Urinary bladder (tissue), 4 donors: ENCODE data around the gene ABCF2. TPM values are rescaled to one million over a fixed set of nuclear protein-coding genes. Genes with fewer than 3 reads are reported as not detected.

Experiments
- DNase-seq: peaks from one replicate; pipeline ENCODE4 v3.0.0-alpha.2; 2015; ENCODE audit errors: extremely low spot score
- H3K27ac ChIP-seq: one replicate; pipeline ENCODE4 v1.5.1; 2013; ENCODE audit warnings: low read depth, mild to moderate bottlenecking, moderate library complexity
- H3K36me3 ChIP-seq: one replicate; pipeline ENCODE4 v1.6.1; 2013; ENCODE audit warnings: mild to moderate bottlenecking, moderate library complexity; ENCODE audit not compliant: insufficient read depth
- H3K4me1 ChIP-seq: one replicate; pipeline ENCODE4 v1.6.1; 2013; ENCODE audit warnings: mild to moderate bottlenecking, moderate library complexity; ENCODE audit not compliant: insufficient read depth
- H3K4me3 ChIP-seq: one replicate; pipeline ENCODE4 v1.5.1; 2013; ENCODE audit warnings: low read depth, low read length
- WGBS: extraction: QIAGEN DNeasy Blood & Tissue Kit; methylation state at CpG from one replicate; pipeline ENCODE4 v1.1.7; 2013; 5-methylcytosine and 5-hydroxymethylcytosine counted together
- polyA plus RNA-seq: library from polyadenylated mRNA; stranded (reverse); fragments of 200-250 nt; gene quantifications from one replicate; pipeline ENCODE4 v1.2.3, GENCODE V29; 2013
- total RNA-seq: library from RNA; depleted of rRNA; stranded (reverse); fragments of >200 nt; gene quantifications from one replicate; pipeline ENCODE4 v1.2.3, GENCODE V29; 2014
- donor health status: healthy with polysubstance abuse.
- donor health status: healthy.

ABCF2 gene
- total RNA-seq (14.1 TPM), polyA plus RNA-seq (29.6 TPM)

DNA sequence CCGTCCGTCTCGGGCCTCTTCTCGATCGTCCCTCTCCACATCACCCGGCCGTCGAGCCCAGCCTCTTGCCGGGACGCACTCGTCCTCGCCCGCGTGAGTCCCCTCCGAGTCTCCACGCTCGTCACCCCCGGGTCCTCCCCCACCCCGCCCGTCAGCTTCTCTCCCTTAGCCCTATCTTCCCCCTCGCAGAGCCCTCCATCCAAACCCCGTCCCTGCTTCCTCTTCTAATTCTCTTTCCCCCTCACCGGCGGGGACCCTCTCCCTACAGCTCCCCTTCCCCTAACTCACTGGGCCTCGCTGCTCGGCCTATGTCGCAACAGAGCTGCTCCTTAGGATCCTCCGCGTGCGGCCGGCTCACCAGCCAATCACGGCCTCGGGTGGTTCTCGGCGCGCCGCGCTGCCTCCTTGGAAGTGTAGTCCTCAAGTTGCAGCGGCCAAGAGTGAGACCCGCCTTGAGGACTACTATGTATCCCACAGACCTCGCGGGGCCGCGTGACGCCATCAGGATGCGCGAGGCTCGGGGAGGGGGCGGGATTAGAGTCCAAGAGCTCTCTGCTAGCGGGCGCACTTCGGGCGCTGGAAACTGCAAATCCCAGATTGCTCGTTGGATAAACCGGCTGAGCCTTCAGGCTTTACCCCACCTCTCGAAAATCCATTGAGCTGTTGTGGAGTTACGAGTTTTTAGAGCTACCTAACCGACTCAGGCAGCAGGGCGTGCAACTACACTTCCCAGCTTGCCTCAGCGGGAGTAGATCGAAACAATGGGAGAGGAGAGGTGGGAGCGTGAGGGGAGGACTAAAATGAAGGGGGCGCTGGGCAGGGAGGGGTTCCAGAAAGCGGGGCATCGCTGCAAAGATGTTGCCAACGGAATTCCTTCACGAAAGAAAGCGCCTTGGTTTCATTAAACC is at the start of gene ABCF2:
TSS of gene ABCF2 (minus strand) at position 331 of the 908 bp plus-strand sequence. CDS start 747 bp downstream, outside the sequence.
- Histone ChIP-seq H3K4me3 (peak within 1 kb of the TSS; percentile 65), H3K27ac (peak within 1 kb of the TSS; percentile 80), H3K36me3 (peaks cover 2% of the 10 kb centered on the region), H3K4me1 (no peaks in the 10 kb centered on the region)
- DNase-seq = peak; percentile 97
- WGBS = under 1% methylated on average over 68 of the region's 68 CpGs

DNA sequence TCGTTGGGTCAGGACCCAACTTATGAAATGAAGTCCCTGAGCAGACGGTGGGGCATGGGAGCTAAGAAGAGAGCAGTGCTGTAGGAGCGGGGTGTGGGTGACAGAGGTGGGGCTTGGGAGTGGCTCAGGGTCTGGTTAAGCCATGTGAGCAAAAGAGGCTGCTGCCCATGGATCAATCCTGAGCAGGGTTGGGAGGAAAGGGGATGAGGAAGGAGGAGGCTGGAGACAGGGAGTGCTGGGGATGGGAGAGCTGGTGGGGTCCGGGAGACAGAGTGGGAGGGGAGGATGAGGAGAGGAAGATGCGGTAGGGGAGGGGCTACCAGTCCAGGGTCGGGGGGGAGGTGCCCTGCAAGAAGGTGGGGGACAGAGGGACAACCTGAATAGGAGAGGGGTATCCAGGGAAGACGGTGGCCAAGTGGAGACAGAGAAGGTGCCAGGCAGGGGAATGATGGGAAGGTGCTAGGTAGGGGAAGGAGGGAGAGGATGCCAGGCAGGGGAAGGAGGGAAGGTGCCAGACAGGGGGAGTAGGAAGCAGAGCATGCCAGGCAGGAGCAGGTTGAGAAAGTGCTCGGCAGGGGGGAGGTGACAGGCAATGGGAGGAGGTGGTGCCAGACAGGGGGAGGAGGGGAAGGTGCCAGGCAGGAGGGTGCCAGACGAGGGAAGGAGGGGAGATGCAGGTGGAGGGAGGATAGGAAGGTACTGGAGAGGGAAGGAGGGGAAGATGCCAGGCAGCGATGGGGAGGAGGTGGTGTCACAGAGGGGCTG is 49.0 kb upstream of the ABCF2 start:
- H3K27ac ChIP-seq = no peak overlapping the region
- 31% methylated on average over 10 of the region's 10 CpGs for WGBS
- no peak for DNase-seq
- no peaks in the 10 kb centered on the region for H3K36me3 ChIP-seq
- peak overlapping the region; percentile 71 for H3K4me3 ChIP-seq
- H3K4me1 ChIP-seq = no peaks in the 10 kb centered on the region

DNA sequence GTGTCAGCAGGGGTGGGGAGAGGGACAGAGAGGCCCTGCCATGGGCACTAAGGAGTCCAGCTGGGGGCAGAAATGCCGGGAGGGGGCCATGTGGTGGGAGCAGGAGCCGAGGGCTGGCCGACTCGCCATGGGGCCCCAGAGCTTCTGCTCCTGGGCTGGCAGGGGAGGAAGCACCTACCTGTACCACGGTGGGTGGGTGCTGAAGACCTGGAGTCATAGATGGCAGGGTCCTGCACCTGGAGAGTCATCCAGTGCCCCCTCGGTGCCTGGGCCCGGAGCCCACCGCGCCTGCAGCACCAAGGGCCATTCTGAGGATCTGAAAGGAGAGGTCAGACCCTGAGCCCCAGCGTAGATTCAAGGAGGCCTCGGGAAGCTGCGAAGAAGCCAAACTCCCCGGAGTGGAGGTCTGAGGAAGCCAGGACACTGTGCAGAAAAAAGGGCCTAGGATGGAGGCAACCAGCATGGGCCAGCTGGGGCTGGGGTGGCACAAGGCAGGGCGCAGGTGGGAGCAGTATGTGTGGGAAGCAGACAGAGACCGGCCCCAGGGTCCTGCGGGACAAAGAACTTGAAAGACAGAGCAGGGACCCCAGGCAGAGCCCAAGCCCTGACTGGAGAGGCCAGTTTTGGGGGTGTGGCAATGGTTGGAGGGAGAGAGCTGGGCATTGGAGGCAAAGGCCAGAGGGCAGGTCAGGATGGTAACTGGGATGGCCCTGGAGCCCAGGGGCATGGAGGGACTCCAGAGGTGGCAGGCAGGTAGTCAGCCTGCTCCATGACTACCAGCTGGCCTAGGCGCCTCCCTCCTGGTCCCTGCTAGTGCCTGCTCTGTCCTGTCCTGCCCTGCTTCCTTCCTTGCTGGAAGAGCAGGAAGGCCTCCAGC is 48.2 kb upstream of the ABCF2 start:
- 80% methylated on average over 17 of the region's 17 CpGs for WGBS
- Histone ChIP-seq H3K36me3 (no peaks in the 10 kb centered on the region), H3K27ac (no peak overlapping the region), H3K4me1 (no peaks in the 10 kb centered on the region), H3K4me3 (no peak overlapping the region)
- DNase-seq = no peak

DNA sequence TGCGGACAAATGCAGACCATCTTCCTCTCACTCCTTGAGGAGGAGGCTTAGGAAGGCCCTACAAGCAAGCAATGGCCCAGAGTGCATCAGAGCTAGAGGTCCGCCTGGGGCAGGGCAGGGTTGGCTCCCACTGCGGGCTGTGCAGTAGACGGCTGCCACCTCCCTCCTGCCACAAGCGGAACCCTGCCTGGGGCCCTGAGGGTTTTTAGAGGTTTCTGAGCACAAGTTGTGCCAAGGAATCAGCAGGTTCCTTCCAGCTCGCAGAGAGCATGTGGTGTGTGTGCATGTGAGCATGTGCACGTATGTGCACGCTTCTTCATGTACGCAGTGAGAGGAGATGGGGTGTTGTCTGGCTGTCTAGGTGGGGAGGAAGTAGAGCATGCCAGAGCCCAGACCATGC is 47.4 kb upstream of the ABCF2 start:
- WGBS = 88% methylated on average over 9 of the region's 9 CpGs
- Histone ChIP-seq H3K27ac (no peak overlapping the region), H3K4me1 (no peaks in the 10 kb centered on the region), H3K36me3 (no peaks in the 10 kb centered on the region), H3K4me3 (no peak overlapping the region)
- no peak for DNase-seq

DNA sequence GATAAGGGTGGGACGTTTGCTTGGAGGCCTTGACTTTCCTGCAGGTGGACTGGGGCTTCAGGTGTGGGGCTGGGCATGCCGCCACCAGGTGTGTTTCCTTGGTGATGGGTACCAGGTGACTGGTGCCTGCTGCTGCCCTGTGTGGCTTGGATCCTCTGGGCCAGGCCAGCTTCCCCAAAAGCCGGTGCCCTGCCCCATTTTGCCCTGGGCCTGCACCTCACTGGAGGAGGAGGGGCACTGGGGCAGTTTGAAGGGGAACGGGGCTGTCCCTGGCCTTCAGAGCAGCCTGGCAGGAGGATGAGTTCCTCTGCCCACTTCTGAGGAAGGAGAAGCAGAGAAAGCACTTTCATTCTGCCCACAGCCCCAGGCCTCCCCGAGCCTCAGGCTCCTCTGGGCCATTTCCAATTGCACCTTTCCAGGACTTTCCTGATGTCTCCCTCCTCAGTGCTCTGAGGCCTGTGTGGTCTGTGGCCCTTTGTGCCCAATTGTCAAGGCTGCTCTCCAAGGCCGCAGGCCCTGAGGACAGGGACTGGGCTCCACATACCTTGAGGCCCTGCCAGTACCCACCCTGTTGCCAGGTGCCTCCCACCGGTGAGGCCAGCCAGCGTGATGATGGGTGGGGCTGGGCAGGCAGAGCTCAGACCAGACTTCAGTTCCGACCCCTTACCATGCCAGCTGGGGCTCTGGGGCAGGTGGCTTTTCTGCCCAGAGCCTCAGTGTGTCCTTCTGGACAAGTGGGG is 46.8 kb upstream of the ABCF2 start:
- H3K27ac ChIP-seq = no peak overlapping the region
- WGBS = 78% methylated on average over 9 of the region's 9 CpGs
- H3K36me3 ChIP-seq = no peaks in the 10 kb centered on the region
- no peak overlapping the region for H3K4me3 ChIP-seq
- H3K4me1 ChIP-seq = no peaks in the 10 kb centered on the region
- no peak for DNase-seq

DNA sequence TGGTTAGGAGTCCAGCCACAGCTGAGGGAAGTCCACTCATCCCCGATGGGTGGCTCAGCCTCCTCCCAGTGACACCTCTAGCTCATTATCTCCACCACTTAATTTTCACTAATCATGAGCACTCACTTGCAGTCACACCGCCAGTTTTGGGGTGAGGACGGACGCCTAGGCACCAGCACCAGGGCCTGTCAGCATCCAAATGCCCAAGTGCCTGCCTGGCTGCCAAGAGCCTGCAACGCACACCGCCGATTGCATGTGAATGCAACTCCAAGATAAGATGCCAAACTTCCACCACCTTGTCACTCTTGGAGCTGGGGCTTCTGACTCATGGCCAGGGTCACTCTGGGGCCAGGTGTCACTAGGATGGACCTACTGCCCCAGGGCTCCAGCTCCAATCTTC is 45.9 kb upstream of the ABCF2 start:
- Histone ChIP-seq H3K27ac (no peak overlapping the region), H3K4me3 (no peak overlapping the region), H3K4me1 (no peaks in the 10 kb centered on the region), H3K36me3 (no peaks in the 10 kb centered on the region)
- WGBS = 91% methylated on average over 7 of the region's 7 CpGs
- DNase-seq = no peak

DNA sequence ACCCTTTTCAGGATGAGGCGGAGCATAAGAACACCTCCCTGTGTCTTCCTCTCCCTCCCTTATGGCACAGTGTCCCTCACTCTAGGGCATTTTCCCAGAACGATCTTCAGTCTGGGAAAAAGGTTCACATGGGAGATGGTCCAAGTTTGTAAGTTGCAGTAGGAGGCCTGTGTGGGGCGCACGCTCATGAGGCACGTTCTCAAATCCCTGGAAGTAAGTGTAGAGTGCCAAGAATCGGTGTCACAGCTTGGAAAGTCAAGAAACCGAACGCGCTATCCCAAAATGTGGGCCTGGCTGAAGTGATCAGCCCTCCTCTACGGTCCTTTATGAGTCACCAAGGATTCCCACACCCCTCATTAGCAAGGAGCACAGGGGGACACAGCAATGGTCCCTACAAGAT is 45.4 kb upstream of the ABCF2 start:
- H3K4me1 ChIP-seq = no peaks in the 10 kb centered on the region
- 65% methylated on average over 10 of the region's 10 CpGs for WGBS
- no peaks in the 10 kb centered on the region for H3K36me3 ChIP-seq
- H3K4me3 ChIP-seq = no peak overlapping the region
- no peak for DNase-seq
- peak overlapping the region; percentile 42 for H3K27ac ChIP-seq

DNA sequence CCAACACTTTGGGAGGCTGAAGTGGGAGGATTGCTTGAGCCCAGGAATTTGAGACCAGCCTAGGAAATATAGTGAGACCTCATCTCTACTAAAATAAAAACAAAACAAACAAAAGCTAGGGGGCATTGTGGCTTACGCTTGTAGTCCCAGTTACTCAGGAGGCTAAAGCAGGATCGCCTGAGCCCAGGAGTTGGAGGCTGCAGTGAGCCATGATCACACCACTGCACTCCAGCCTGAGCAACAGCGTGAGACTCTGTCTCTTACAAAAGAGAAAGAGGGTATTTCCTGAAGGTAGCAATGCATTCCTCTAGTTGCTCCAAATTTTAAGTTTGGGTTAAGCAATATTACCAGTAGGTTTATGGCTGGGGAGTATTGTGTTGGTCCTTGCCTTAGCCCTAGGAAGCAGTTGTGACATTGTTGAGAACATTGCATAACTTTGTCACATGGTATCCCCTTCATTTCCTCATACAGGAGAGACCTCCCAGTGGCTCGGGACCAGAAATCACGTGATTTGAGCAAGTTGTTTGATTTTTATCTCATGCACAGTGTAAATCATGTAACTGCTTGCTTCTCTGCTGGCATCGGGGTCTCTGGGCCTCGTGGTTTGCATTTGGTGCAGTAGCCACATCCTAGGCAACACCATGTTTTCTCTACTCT is 44.8 kb upstream of the ABCF2 start:
- no peak overlapping the region for H3K4me3 ChIP-seq
- WGBS = 45% methylated on average over 7 of the region's 7 CpGs
- no peaks in the 10 kb centered on the region for H3K4me1 ChIP-seq
- no peaks in the 10 kb centered on the region for H3K36me3 ChIP-seq
- peak overlapping the region; percentile 42 for H3K27ac ChIP-seq
- DNase-seq = peak; percentile 47

DNA sequence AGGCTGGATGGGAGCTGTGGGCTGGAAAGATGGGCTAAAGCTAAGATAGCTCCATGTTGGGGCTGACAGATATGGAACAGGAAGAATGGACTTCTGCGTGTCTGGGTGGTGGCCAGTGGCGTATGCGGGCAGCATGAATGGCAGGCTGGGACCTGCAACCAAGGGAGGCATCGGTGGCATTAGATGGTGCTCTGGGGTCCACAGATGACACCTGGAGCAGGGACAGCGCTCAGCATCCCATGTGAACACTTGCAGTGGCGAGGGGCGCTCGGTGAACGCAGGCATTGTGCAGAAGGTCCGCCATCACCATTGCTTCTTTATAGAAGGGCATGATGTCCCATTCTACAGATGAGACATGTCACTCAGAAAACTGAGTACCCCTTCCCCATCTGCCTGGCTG is 42.5 kb upstream of the ABCF2 start:
- Histone ChIP-seq H3K4me3 (no peak overlapping the region), H3K36me3 (no peaks in the 10 kb centered on the region), H3K4me1 (no peaks in the 10 kb centered on the region), H3K27ac (no peak overlapping the region)
- WGBS = 94% methylated on average over 10 of the region's 10 CpGs
- no peak for DNase-seq

DNA sequence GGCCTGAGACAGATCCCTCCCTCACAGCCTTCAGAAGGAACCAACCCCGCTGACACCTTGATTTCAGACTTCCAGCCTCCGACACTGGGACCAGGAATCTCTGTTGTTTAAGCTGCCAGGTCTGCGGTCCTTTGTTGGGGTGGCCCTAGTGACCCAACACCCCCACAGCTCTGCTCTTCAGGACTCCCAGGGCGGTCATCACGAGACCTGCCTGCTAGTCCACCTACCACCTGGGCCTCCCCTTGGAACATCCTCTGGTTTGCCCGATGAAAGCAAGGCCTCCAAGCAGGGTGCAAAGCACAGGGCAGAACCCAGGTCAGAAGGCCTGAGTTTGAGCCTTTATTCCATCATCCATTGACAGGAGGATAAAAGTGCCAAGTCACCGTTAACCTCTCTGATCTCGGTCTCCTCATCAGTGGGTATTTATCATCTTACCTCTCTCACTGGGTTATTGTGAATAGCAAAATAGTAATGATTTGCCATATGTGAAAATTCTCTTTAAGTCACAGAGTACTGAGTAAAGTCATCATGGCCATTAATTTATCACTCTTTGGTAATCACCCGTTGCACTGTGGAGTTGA is 38.4 kb upstream of the ABCF2 start:
- Histone ChIP-seq H3K4me3 (no peak overlapping the region), H3K36me3 (no peaks in the 10 kb centered on the region), H3K27ac (no peak overlapping the region), H3K4me1 (no peaks in the 10 kb centered on the region)
- DNase-seq = no peak
- WGBS = 96% methylated on average over 9 of the region's 9 CpGs

DNA sequence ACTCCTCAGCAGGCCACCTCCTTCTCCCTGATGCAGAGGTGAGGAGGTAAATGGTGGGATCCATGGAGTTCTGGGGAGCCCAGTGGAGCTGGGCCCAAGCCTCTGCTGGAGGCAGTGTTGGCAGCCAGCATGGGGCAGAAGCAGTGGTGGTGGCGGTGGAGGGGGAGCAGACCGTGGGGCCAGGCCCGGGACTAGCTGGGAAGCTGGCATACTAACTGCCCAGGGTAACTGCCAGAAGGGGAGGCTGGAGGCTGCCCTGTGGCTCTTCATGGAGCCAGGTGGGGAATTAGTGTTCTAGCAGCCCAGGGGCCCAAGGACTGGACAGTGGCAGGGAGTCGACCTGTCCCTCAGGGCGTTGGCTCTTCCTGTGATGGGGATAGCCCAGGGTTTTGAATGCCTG is 37.6 kb upstream of the ABCF2 start:
- 79% methylated on average over 5 of the region's 5 CpGs for WGBS
- no peaks in the 10 kb centered on the region for H3K36me3 ChIP-seq
- DNase-seq = no peak
- no peak overlapping the region for H3K27ac ChIP-seq
- H3K4me1 ChIP-seq = no peaks in the 10 kb centered on the region
- no peak overlapping the region for H3K4me3 ChIP-seq

DNA sequence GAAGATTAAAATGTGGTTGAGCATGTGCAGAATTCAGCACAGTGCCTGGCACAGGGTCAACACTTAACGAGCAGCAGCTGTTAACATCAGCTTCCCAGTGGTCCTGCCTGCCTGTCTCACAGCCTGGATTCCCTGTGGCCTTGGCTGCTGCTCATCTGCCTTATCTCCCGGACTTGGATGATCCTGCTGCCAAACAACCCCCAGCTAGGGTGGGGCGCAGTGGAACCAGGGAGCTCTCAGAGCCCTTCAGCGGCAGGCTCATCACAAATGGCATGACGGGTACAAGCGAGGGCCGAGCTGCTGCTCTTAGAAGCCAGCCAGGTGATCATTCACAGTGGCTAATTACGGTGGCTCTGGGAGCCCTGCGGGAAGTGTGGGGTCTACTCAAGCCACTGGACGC is 34.5 kb upstream of the ABCF2 start:
- H3K4me1 ChIP-seq = no peaks in the 10 kb centered on the region
- no peak for DNase-seq
- H3K27ac ChIP-seq = no peak overlapping the region
- H3K4me3 ChIP-seq = no peak overlapping the region
- no peaks in the 10 kb centered on the region for H3K36me3 ChIP-seq
- WGBS = 19% methylated on average over 10 of the region's 10 CpGs
